T-cell (primary cell): Measurements from ENCODE around the gene ARHGAP15. TPM values are rescaled to one million over a fixed set of nuclear protein-coding genes. Genes with fewer than 3 reads are reported as not detected.

Experiments used
- ATAC-seq, 4 experiments: fragments of 200-7000 bp in 3 of 4; fragments of 150-1000 bp in 1 of 4; cut with Tn5 transposase; replicated peaks in 1 of 4; 1 replicate in 3 of 4; 2 replicates in 1 of 4; pipeline ENCODE4 v1.10.0; 2021; ENCODE audit warnings: moderate library complexity in 3 of 4, mild to moderate bottlenecking in 2 of 4, moderate number of reproducible peaks in 1 of 4
- CTCF ChIA-PET, 2 donors: fragments of 300-600 bp; sonication (Branson Sonifier 250); formaldehyde crosslinking; loops; one replicate each; lab custom pipeline; 2022; ENCODE audit warnings: antibody characterized with exemption in 2 of 2; lab: Charles Lee
- POLR2A ChIA-PET, 2 donors: fragments of 300-600 bp; sonication (Branson Sonifier 250); formaldehyde crosslinking; loops; one replicate each; lab custom pipeline; 2022; ENCODE audit warnings: antibody characterized with exemption in 2 of 2; lab: Charles Lee
- DNase-seq, 35 experiments: peaks; one replicate each; pipeline versions ENCODE4 v3.0.0 to v3.0.0-alpha.2; 2013 to 2023
- H3K27ac ChIP-seq: one replicate; pipeline ENCODE4 v1.5.1; 2013; ENCODE audit warnings: low read length
- H3K27me3 ChIP-seq, 2 experiments: replicated peaks in 1 of 2; 1 replicate in 1 of 2; 2 replicates in 1 of 2; pipeline versions ENCODE4 v1.6.1 to v1.7.0; 2013; ENCODE audit warnings: low read length in 1 of 2, mixed read lengths in 1 of 2; ENCODE audit not compliant: control insufficient read depth in 2 of 2, insufficient read depth in 2 of 2; ENCODE audit errors: extremely low read depth in 1 of 2
- H3K36me3 ChIP-seq, 2 donors: 1 replicate in 1 of 2; 2 replicates in 1 of 2; pipeline versions ENCODE4 v1.6.1 to v1.7.0; 2013; ENCODE audit warnings: low read length in 1 of 2; ENCODE audit not compliant: control insufficient read depth in 2 of 2, insufficient read depth in 1 of 2; ENCODE audit errors: extremely low read depth in 1 of 2
- H3K4me1 ChIP-seq, 2 experiments: 1 replicate in 1 of 2; 2 replicates in 1 of 2; pipeline versions ENCODE4 v1.6.1 to v1.7.0; 2013; ENCODE audit warnings: low read length in 2 of 2, mixed read lengths in 1 of 2; ENCODE audit not compliant: insufficient read depth in 2 of 2, control insufficient read depth in 1 of 2; ENCODE audit errors: extremely low read depth in 1 of 2
- H3K4me3 ChIP-seq, 2 donors: 1 replicate in 1 of 2; 2 replicates in 1 of 2; pipeline versions ENCODE4 v1.5.1 to v1.7.0; 2013; ENCODE audit warnings: mild to moderate bottlenecking in 2 of 2, low read length in 1 of 2, moderate library complexity in 1 of 2; ENCODE audit not compliant: control insufficient read depth in 1 of 2; ENCODE audit errors: extremely low read depth in 1 of 2
- H3K9me3 ChIP-seq: 2 replicates; pipeline ENCODE4 v1.7.0; 2013
- H3K27ac Mint-ChIP-seq, 2 donors: one replicate each; pipeline ENCODE4 v1.8.0; 2020 to 2021; ENCODE audit warnings: mild to moderate bottlenecking in 2 of 2, mixed read lengths in 2 of 2
- H3K27me3 Mint-ChIP-seq, 2 donors: one replicate each; pipeline ENCODE4 v1.8.0; 2021 to 2022; ENCODE audit warnings: mixed read lengths in 2 of 2
- H3K36me3 Mint-ChIP-seq: one replicate; pipeline ENCODE4 v1.8.0; 2021; ENCODE audit warnings: mixed read lengths
- H3K4me1 Mint-ChIP-seq, 3 donors: one replicate each; pipeline ENCODE4 v1.8.0; 2020 to 2022; ENCODE audit warnings: mixed read lengths in 3 of 3, mild to moderate bottlenecking in 1 of 3
- H3K4me3 Mint-ChIP-seq, 3 donors: one replicate each; pipeline ENCODE4 v1.8.0; 2020 to 2022; ENCODE audit warnings: mild to moderate bottlenecking in 3 of 3, mixed read lengths in 3 of 3, moderate library complexity in 3 of 3
- H3K9me3 Mint-ChIP-seq, 3 donors: one replicate each; pipeline ENCODE4 v1.8.0; 2020 to 2022; ENCODE audit warnings: mixed read lengths in 3 of 3
- WGBS: methylation state at CpG from one replicate; pipeline ENCODE4 v1.1.5; 2013; ENCODE audit warnings: missing lambda C conversion rate; ENCODE audit not compliant: insufficient coverage; 5-methylcytosine and 5-hydroxymethylcytosine counted together
- total RNA-seq, 35 experiments: library from RNA in 6 of 35; stranded (reverse) in 6 of 35; fragments of 120-200 nt in 1 of 35; gene quantifications; one replicate each; pipeline versions ENCODE4 v1.2.1 to v1.2.4 and lab custom pipeline; 2013 to 2026

The ARHGAP15 gene
- total RNA-seq, 5 donors from 2014 or later (not counting 1 experiment from before 2014, with no cell fraction given): 154 to 271 (median 188) TPM

DNA sequence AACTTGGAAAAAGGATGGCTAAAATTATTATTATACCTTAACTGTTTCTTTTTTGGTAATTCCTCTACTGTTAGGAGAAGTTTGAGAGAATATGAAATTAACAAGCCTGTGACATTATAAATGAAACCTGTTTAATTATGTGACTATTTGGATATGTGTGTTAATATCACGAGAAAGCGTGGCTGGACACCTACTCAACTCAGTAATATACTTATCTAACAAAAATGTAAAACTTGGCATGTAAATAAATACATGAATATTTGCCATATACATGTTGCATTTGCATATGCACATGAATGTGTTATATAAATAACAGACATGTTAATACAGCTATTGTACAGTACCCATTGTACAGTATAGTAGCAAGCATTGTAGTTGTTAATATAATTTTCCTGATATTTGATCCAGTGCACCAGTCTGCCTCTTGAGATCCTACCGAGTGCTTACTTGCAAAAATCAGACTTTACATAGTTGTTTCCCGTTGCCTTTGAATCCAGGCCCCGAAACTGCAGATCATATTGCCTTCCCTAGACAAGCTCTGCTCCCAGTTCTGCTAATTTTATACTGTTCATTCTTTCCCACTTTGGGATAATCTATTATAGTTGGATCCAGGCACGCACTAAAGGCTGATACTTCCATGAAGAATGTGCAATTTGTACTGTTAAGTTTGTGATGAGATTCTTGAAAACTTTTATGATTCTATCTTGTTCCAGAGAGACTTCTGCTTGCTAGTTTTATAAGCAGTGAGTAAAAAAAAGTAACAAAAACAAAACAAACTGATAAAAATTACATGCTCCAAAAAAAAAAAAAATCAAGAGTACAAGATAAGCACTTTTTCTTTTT is 395.6 kb downstream of the ARHGAP15 start:
- Mint-ChIP-seq H3K4me3 (peak overlapping the region in 1 of 3 donors; percentile 1), H3K27ac (peak overlapping the region; percentile 50 to 81), H3K27me3 (no peaks in the 10 kb centered on the region), H3K9me3 (peaks cover 0 to 8% (median 0%) of the 10 kb centered on the region in 3 donors), H3K4me1 (peaks cover 66 to 81% (median 81%) of the 10 kb centered on the region in 3 donors), H3K36me3 (peaks cover 55% of the 10 kb centered on the region)
- no peaks in the 10 kb centered on the region for H3K27me3 ChIP-seq
- H3K4me3 ChIP-seq: no peak overlapping the region
- no peak overlapping the region for H3K27ac ChIP-seq
- no peak for ATAC-seq
- H3K36me3 ChIP-seq: peaks cover 0 to 26% of the 10 kb centered on the region in 2 donors
- no peaks in the 10 kb centered on the region for H3K9me3 ChIP-seq
- no peak for DNase-seq
- WGBS: 100% methylated on average over 2 of the region's 6 CpGs
- ChIA-PET CTCF (no interaction called here), POLR2A (interaction anchor here in 1 of 2 donors (0.7 kb wide), 1 partner anchor 30 kb away, joined by 12 read pairs; no protein-coding TSS in a partner anchor)
- H3K4me1 ChIP-seq: peaks cover 7 to 16% of the 10 kb centered on the region in 2 experiments

DNA sequence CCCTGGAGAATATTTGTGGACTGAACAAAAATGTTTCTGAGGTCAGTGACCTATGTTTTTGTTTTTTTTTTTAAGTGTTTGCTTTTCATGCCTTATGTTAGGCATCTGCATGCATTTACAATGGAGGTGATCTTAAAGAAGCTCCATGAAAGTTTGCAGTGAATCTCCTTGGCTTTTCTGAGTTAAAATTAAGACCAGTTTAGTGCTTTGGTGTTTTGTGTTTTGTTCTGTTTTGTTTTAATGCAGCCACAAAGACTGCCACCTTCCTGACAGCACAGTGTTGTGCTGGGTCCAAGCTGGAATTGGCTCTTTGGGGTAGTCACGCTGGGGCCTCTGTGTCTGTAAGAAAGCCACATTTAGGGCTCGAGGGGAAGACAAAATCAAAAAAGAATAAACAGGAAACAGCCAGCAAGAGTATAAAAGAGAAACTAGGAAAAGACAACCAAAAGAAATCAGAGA is 396.2 kb downstream of the ARHGAP15 start:
- no peaks in the 10 kb centered on the region for H3K27me3 Mint-ChIP-seq
- POLR2A ChIA-PET: interaction anchor here in 1 of 2 donors (0.7 kb wide), 1 partner anchor 31 kb away, joined by 12 read pairs; no protein-coding TSS in a partner anchor
- Histone ChIP-seq H3K4me1 (peaks cover 7 to 16% of the 10 kb centered on the region in 2 experiments), H3K27ac (no peak overlapping the region), H3K36me3 (peaks cover under 1 to 20% of the 10 kb centered on the region in 2 donors), H3K4me3 (no peak overlapping the region), H3K27me3 (no peaks in the 10 kb centered on the region), H3K9me3 (no peaks in the 10 kb centered on the region)
- peaks cover 0 to 8% (median 0%) of the 10 kb centered on the region in 3 donors for H3K9me3 Mint-ChIP-seq
- H3K36me3 Mint-ChIP-seq: peaks cover 55% of the 10 kb centered on the region
- H3K4me3 Mint-ChIP-seq: peak overlapping the region in 2 of 3 donors; percentile 1 to 2
- peak overlapping the region; percentile 79 to 81 for H3K27ac Mint-ChIP-seq
- CTCF ChIA-PET: interaction anchor here in 1 of 2 donors (0.5 to 0.6 kb wide), 2 partner anchors 16 to 879 kb away, joined by 3 to 4 read pairs; no protein-coding TSS in a partner anchor
- no peak for DNase-seq
- WGBS: 30% methylated on average over 2 of the region's 2 CpGs
- ATAC-seq: peak in 3 of 4 experiments; percentile 42 to 56 (median 53)
- peaks cover 65 to 80% (median 75%) of the 10 kb centered on the region in 3 donors for H3K4me1 Mint-ChIP-seq

DNA sequence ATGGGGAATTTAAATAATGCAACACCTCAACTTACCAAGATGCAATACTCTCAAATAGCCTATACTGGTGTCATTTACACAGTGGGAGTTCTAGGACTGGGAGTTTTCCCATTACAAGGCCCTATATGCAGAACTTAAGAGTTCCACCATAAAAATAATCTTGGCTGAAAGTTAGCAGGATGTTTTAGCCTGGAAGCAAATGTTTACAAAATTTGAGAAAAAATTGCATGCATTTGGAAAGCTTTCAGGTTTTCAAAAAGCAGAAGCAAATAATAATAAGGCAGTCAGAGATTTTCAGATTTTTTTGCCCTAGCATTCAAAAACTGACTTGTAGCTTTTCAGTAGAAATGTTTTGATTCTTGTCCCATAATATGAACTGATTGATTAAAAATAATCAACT is 397.3 kb downstream of the ARHGAP15 start:
- Mint-ChIP-seq H3K9me3 (peaks cover 0 to 8% (median 0%) of the 10 kb centered on the region in 3 donors), H3K4me1 (peaks cover 66 to 72% (median 70%) of the 10 kb centered on the region in 3 donors), H3K36me3 (peaks cover 55% of the 10 kb centered on the region), H3K4me3 (no peak overlapping the region), H3K27me3 (no peaks in the 10 kb centered on the region), H3K27ac (peak overlapping the region in 1 of 2 donors; percentile 79)
- Histone ChIP-seq H3K27ac (no peak overlapping the region), H3K4me1 (peaks cover 7 to 16% of the 10 kb centered on the region in 2 experiments), H3K9me3 (no peaks in the 10 kb centered on the region), H3K27me3 (no peaks in the 10 kb centered on the region), H3K4me3 (no peak overlapping the region), H3K36me3 (peaks cover 5 to 11% of the 10 kb centered on the region in 2 donors)
- ChIA-PET CTCF (no interaction called here), POLR2A (interaction anchor here in 1 of 2 donors (0.5 kb wide), 1 partner anchor 124 kb away, joined by 3 read pairs; no protein-coding TSS in a partner anchor)
- DNase-seq (no peak), ATAC-seq (no peak)

DNA sequence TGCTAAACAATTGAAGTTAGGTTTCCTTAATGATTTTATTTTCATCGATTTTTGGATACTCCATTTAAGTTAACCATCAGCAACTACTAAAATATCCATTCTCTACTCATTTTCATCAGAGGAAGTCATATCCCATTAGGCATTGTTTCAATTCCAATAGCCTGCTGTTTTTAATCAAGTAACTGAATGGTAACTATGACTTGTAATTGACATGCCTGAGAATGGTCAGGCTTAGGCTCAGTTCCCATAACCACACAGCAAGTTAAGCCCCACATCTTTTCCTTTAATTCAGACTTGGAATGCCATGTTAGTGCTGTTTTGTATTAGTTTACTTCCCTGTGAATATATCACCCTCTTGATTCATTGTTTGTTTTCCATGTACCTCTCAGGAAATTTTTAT is 398.8 kb downstream of the ARHGAP15 start:
- no peaks in the 10 kb centered on the region for H3K27me3 Mint-ChIP-seq
- H3K4me1 Mint-ChIP-seq: peaks cover 50 to 57% (median 55%) of the 10 kb centered on the region in 3 donors
- no peaks in the 10 kb centered on the region for H3K27me3 ChIP-seq
- H3K9me3 ChIP-seq: no peaks in the 10 kb centered on the region
- peaks cover 0 to 8% (median 0%) of the 10 kb centered on the region in 3 donors for H3K9me3 Mint-ChIP-seq
- no peak overlapping the region for H3K4me3 ChIP-seq
- no peak overlapping the region for H3K27ac Mint-ChIP-seq
- ATAC-seq: no peak
- WGBS: no CpG with 5 or more reads among the region's 1 CpG
- no peak overlapping the region for H3K4me3 Mint-ChIP-seq
- H3K27ac ChIP-seq: no peak overlapping the region
- H3K36me3 ChIP-seq: peaks cover 3 to 5% of the 10 kb centered on the region in 2 donors
- CTCF ChIA-PET: interaction anchor here in 1 of 2 donors (0.9 kb wide), 1 partner anchor 21 kb away, joined by 4 read pairs; no protein-coding TSS in a partner anchor
- peaks cover 7 to 15% of the 10 kb centered on the region in 2 experiments for H3K4me1 ChIP-seq
- POLR2A ChIA-PET: no interaction called here
- H3K36me3 Mint-ChIP-seq: peaks cover 52% of the 10 kb centered on the region
- DNase-seq: no peak

DNA sequence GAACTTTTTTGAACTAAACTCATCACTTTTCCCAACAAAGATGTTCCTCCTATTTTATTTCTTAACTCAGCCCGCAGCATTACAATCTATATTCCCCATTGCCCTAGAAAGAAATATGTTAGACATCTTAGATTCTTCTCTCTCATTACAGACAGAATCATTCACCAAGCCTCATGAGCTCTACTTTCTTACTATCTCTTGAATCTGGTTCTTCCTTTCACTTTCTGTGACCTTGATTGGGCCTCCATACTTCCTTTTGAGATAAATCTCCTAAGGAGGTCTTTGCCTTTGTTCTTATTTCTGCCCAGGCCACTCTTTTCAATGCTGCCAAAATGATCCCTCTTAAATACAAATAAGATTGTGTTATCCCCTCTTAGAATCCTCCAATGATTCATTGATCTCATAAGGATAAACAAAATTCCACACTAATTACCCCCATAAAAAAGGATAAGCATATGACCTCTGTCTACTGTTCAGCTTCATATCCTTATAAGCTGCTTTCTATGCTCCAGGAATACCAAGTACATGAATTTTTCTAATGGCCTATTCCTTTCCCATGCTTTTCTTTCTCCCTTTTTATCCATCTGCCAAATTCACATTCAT is 400.0 kb downstream of the ARHGAP15 start:
- no peaks in the 10 kb centered on the region for H3K27me3 ChIP-seq
- no peaks in the 10 kb centered on the region for H3K9me3 ChIP-seq
- H3K36me3 Mint-ChIP-seq: peaks cover 61% of the 10 kb centered on the region
- WGBS: 91% methylated on average over 1 of the region's 1 CpG
- no peak overlapping the region for H3K4me3 Mint-ChIP-seq
- ChIA-PET CTCF (interaction anchor here in 1 of 2 donors (0.6 kb wide), 1 partner anchor 854 kb away, joined by 4 read pairs; no protein-coding TSS in a partner anchor), POLR2A (interaction anchor here in 1 of 2 donors (0.6 to 0.7 kb wide), 2 partner anchors 414 to 865 kb away, joined by 3 read pairs; no protein-coding TSS in a partner anchor)
- H3K4me3 ChIP-seq: no peak overlapping the region
- H3K36me3 ChIP-seq: peaks cover 5 to 15% of the 10 kb centered on the region in 2 donors
- no peaks in the 10 kb centered on the region for H3K27me3 Mint-ChIP-seq
- peak overlapping the region; percentile 32 to 40 for H3K27ac Mint-ChIP-seq
- peaks cover 2 to 13% (median 4%) of the 10 kb centered on the region in 3 donors for H3K9me3 Mint-ChIP-seq
- peaks cover 43 to 47% (median 44%) of the 10 kb centered on the region in 3 donors for H3K4me1 Mint-ChIP-seq
- no peak overlapping the region for H3K27ac ChIP-seq
- peaks cover 7 to 12% of the 10 kb centered on the region in 2 experiments for H3K4me1 ChIP-seq
- no peak for DNase-seq
- ATAC-seq: no peak

DNA sequence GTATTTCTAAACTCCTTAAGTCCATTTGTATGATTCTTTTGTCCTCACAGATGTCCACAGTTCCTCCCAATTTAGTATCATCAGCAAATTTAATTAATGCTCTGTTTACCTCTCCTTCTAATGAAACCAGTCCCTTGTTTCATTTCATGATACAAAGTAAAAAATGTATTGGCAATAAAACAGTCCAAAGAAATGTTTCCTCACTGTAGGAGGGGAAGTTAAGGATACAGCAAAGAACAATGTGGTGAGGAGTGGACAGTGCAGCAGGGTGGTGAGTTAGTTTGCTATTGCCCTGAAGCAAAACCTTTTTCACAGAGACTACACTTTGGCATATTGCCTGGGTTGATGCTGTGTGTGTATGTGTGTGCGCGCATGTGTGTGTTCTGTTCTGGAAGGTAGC is 401.5 kb downstream of the ARHGAP15 start:
- WGBS: no CpG with 5 or more reads among the region's 2 CpGs
- Histone ChIP-seq H3K36me3 (peaks cover 5 to 23% of the 10 kb centered on the region in 2 donors), H3K4me1 (no peaks in the 10 kb centered on the region), H3K27ac (no peak overlapping the region), H3K27me3 (no peaks in the 10 kb centered on the region), H3K4me3 (no peak overlapping the region), H3K9me3 (no peaks in the 10 kb centered on the region)
- ATAC-seq (no peak), DNase-seq (no peak)
- no peak overlapping the region for H3K4me3 Mint-ChIP-seq
- CTCF ChIA-PET: no interaction called here
- H3K36me3 Mint-ChIP-seq: peaks cover 68% of the 10 kb centered on the region
- peaks cover 2 to 14% (median 4%) of the 10 kb centered on the region in 3 donors for H3K9me3 Mint-ChIP-seq
- H3K4me1 Mint-ChIP-seq: peaks cover 28 to 31% (median 29%) of the 10 kb centered on the region in 3 donors
- H3K27me3 Mint-ChIP-seq: no peaks in the 10 kb centered on the region
- H3K27ac Mint-ChIP-seq: peak overlapping the region; percentile 11 to 30
- POLR2A ChIA-PET: interaction anchor here in 1 of 2 donors (0.5 kb wide), 2 partner anchors 70 to 365 kb away, joined by 3 read pairs; no protein-coding TSS in a partner anchor
